Pancreas (tissue), 10 donors: Measurements from ENCODE around the gene DPP4. TPM values are rescaled to one million over a fixed set of nuclear protein-coding genes. Genes with fewer than 3 reads are reported as not detected.
A peak's percentile ranks its signal among the peaks of the same experiment; 100 is the strongest.

Experiments used
- ATAC-seq, 4 donors: fragments of 200-7000 bp; cut with Tn5 transposase; one replicate each; pipeline versions ENCODE4 v1.8.0 to v1.9.1; 2020; ENCODE audit warnings: mild to moderate bottlenecking in 4 of 4, moderate library complexity in 4 of 4
- DNase-seq, 6 donors: peaks; one replicate each; pipeline ENCODE4 v3.0.0-alpha.2; 2020
- FAIRE-seq: peaks from 2 replicates; lab custom pipeline; 2012; peaks lifted over from hg19 to GRCh38; lab: Jason Lieb, UNC
- H3K27ac ChIP-seq, 4 donors: fragments of 200-600 bp; sonication (generic); 1 replicate in 3 of 4; 2 replicates in 1 of 4; pipeline versions ENCODE4 v1.5.0 to v1.8.0; 2020
- H3K27me3 ChIP-seq, 4 donors: fragments of 200-600 bp; one replicate each; pipeline ENCODE4 v1.8.0; 2021
- H3K36me3 ChIP-seq, 3 donors: fragments of 200-600 bp; sonication (generic) in 1 of 3; one replicate each; pipeline versions ENCODE4 v1.5.0 to v1.8.0; 2020 to 2021
- H3K4me1 ChIP-seq, 3 donors: fragments of 200-600 bp; one replicate each; pipeline ENCODE4 v1.8.0; 2021
- H3K4me3 ChIP-seq, 4 donors: fragments of 200-600 bp; sonication (generic) in 2 of 4; one replicate each; pipeline versions ENCODE4 v1.5.0 to v1.8.0; 2020 to 2021
- H3K9me3 ChIP-seq, 4 donors: fragments of 200-600 bp; one replicate each; pipeline ENCODE4 v1.8.0; 2021
- WGBS, 2 donors: extraction: QIAGEN DNeasy Blood & Tissue Kit; methylation state at CpG; one replicate each; pipeline ENCODE4 v1.1.7; 2013; 5-methylcytosine and 5-hydroxymethylcytosine counted together
- intact Hi-C, 3 donors: fragments of 100-400 bp; cut with DNase I; formaldehyde crosslinking; loops; one replicate each; pipeline versions ENCODE4 v1.11.1 to v1.14.2; 2022
- polyA plus RNA-seq, 2 donors: library from polyadenylated mRNA; stranded (reverse); fragments of 200-250 nt; gene quantifications; one replicate each; pipeline ENCODE4 v1.2.3, GENCODE V29; 2013
- total RNA-seq, 6 donors: library from RNA; stranded (reverse); fragmentation: NEBNext Ultra II Directional in 4 of 6; extraction: Animal tissue kit (Norgen Biotek cat#: 25700) in 4 of 6; gene quantifications; one replicate each; pipeline versions ENCODE4 v1.2.1 to v1.2.4, GENCODE V29; 2021 to 2023
- TF ChIP-seq, protein P1 (sequence below), 4 donors: fragments of 200-600 bp; sonication (generic) in 3 of 4; IDR thresholded peaks; one replicate each; pipeline versions ENCODE4 v1.5.0 to v1.8.0; 2021; ENCODE audit warnings: antibody characterized with exemption in 4 of 4
- donor health status: healthy with polysubstance abuse.
- donor health status: DM: no; HTN: no; CAD: no; lungs with moderate emphysema.
- donor health status: DM: no; HTN: no; CAD: no.
- donor health status: control.
- donor health status: control.
- donor health status: Bipolar disorder and iron deficiency.
- donor health status: DM: yes; HTN: yes; CAD: no.
- donor health status: DM: no; HTN: no; CAD: no.
- donor health status: DM: no; HTN: no; CAD: no.
- donor health status: DM: yes; HTN: yes; CAD: no.

DPP4 gene
- total and polyA plus RNA-seq, 8 donors = 0.98 to 6.4 (median 2.4) TPM

DNA sequence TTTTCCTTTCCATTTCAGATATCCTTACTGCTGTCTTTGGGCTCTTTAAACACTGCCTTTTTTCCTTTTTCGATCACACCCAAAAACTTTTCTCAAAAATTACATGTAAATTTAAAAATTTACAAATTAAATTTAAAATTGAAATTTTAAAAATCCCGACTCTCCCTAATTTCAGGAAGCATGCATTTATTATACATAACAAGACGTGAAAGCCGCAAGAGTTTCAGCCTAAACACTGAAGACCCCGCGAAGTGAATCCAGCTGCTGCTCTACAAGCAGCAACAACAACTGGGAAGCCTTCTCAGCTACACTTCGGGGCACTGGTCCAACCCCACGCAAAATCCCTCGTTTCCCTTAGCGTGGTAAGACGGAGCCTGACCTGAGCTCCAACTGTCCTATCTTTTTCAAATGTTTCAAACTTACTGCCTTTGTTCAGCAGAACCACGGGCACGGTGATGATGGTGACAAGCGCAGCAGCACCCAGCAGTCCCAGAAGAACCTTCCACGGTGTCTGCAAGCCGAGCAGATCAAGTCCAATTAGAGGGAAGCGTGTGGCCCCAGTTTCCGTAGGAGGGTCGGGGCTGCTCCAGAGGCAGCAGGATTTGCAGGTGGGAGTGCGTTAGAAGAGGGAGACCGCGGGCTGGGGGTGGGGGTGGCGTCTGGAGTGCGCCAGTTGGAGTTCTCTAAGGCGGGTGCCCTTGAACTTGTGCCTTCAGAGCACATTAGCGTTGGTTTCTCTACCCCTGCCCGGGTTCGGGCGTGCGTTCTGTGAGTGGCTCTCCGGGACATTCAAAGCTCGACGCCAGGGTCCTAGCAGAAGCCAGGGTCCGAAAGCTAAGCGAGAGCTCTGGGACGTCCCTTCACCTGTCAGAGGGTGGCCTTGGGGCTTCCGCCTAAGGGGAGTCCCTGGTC lies 783 bp downstream of the DPP4 start:
- FAIRE-seq = no peak
- intact Hi-C loops = no loop called here
- H3K9me3 ChIP-seq = no peaks in the 10 kb centered on the region
- TF ChIP-seq, protein P1, sequence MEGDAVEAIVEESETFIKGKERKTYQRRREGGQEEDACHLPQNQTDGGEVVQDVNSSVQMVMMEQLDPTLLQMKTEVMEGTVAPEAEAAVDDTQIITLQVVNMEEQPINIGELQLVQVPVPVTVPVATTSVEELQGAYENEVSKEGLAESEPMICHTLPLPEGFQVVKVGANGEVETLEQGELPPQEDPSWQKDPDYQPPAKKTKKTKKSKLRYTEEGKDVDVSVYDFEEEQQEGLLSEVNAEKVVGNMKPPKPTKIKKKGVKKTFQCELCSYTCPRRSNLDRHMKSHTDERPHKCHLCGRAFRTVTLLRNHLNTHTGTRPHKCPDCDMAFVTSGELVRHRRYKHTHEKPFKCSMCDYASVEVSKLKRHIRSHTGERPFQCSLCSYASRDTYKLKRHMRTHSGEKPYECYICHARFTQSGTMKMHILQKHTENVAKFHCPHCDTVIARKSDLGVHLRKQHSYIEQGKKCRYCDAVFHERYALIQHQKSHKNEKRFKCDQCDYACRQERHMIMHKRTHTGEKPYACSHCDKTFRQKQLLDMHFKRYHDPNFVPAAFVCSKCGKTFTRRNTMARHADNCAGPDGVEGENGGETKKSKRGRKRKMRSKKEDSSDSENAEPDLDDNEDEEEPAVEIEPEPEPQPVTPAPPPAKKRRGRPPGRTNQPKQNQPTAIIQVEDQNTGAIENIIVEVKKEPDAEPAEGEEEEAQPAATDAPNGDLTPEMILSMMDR (IDR thresholded peaks at IDR 0.05) = no peak
- no peak overlapping the region for H3K27ac ChIP-seq
- WGBS, 2 donors = 21 to 24% methylated on average over 37 of the region's 37 CpGs
- H3K27me3 ChIP-seq = no peaks in the 10 kb centered on the region
- H3K4me1 ChIP-seq = peaks cover 0 to 7% (median 0%) of the 10 kb centered on the region in 3 donors
- H3K4me3 ChIP-seq = peak overlapping the region; percentile 36 to 48 (median 42)
- DNase-seq = peak in 2 of 6 donors; percentile 36 to 50
- H3K36me3 ChIP-seq = no peaks in the 10 kb centered on the region
- peak; percentile 30 to 52 (median 47) for ATAC-seq

DNA sequence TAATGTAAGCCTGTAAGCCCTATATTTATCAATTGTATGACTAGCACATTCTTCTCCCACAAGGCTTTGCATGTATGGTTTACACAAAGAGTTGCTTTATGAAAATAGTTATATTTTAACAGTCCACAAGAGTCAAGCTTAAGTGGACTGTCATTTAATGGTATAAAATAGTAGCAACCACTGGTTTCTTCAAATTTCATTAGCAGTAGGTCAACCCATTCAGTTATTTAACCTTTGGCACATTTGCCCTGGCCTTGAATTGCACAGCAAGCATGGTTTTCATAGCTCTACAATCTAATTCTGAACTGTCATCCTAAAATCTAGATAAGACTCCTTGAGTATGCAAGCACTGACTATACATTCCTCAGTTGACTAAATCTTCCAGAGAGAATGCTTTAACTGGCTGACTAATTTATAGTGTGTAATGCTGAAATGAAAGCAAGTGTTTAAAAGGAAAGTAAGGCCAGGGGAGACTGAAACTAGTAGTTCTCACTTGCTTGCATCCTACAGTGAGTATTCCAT lies 1.8 kb downstream of the DPP4 start:
- DNase-seq (no peak), ATAC-seq (peak in 2 of 4 donors; percentile 12 to 19), FAIRE-seq (no peak)
- H3K27ac ChIP-seq = no peak overlapping the region
- H3K4me1 ChIP-seq = peaks cover 0 to 7% (median 0%) of the 10 kb centered on the region in 3 donors
- no peaks in the 10 kb centered on the region for H3K36me3 ChIP-seq
- no peaks in the 10 kb centered on the region for H3K9me3 ChIP-seq
- no peak overlapping the region for H3K4me3 ChIP-seq
- no peaks in the 10 kb centered on the region for H3K27me3 ChIP-seq
- TF ChIP-seq, protein P1 (IDR thresholded peaks at IDR 0.05) = no peak
- intact Hi-C loops = no loop called here

DNA sequence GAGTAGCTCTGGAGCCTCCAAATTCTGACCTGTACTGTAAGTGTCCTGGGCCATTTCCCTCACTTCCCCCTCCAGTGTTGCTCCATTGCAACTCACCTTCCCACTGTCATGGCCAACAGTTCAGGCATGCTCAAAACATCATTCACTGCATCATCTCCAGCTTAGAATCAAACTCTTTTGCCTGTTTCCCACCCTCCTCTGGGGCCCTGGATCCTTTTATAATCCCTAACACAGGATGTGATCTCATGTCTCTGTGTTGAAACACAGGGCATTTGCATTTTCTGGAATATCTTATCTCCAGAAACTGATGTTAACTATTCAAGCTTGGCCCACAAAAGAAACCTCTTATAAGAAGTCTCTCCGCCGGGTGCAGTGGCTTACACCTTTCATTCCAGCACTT lies 3.0 kb downstream of the DPP4 start:
- DNase-seq (no peak), FAIRE-seq (no peak), ATAC-seq (no peak)
- H3K27ac ChIP-seq = no peak overlapping the region
- H3K9me3 ChIP-seq = no peaks in the 10 kb centered on the region
- no peaks in the 10 kb centered on the region for H3K36me3 ChIP-seq
- H3K4me3 ChIP-seq = no peak overlapping the region
- WGBS, 2 donors = 88 to 91% methylated on average over 2 of the region's 2 CpGs
- peaks cover 0 to 7% (median 0%) of the 10 kb centered on the region in 3 donors for H3K4me1 ChIP-seq
- no peaks in the 10 kb centered on the region for H3K27me3 ChIP-seq
- TF ChIP-seq, protein P1 (IDR thresholded peaks at IDR 0.05) = no peak
- intact Hi-C loops = no loop called here

DNA sequence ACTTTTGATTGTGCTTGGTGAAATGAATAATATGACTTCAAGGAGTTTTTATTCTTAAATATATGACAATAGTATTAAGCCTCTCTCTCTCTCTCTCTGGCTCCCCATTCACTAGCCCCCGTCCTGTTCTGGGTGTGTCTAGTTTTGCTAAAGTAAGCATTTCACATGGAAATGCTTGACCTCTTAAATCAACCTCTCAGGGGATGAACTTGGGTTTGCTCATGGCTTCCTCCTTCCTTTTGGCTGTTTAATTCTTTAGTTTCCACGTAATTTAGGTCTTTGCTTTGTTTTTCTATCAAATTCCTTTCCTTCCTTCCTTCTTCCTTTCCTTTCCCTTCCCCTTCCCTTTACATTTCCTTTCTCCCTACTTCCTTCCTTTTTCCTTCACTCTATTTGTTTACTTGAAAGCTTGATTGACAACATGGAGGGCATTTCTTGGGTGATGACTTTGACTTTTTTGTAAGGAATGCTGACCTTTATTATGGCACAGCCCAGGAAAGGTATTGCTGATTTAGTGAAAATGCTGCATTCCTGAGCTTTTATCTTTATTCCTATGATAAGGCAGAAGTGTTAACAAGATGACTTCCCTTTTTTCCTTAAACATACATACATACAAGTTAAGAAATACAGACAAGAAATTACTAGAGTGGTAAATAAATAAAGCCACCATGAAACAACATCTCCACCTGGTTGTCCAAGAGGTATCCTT lies 3.6 kb downstream of the DPP4 start:
- no peaks in the 10 kb centered on the region for H3K27me3 ChIP-seq
- no peak for ATAC-seq
- intact Hi-C loops = no loop called here
- no peak for DNase-seq
- 67 to 68% methylated on average over 2 of the region's 2 CpGs for WGBS, 2 donors
- H3K4me3 ChIP-seq = no peak overlapping the region
- FAIRE-seq = no peak
- peaks cover 0 to 7% (median 0%) of the 10 kb centered on the region in 3 donors for H3K4me1 ChIP-seq
- no peaks in the 10 kb centered on the region for H3K9me3 ChIP-seq
- TF ChIP-seq, protein P1 (IDR thresholded peaks at IDR 0.05) = no peak
- H3K27ac ChIP-seq = no peak overlapping the region
- no peaks in the 10 kb centered on the region for H3K36me3 ChIP-seq
